Medulla oblongata (tissue), 1 donor: ENCODE data around the gene NLGN1.

Experiments used
- DNase-seq: peaks from one replicate; pipeline ENCODE4 v3.0.0-alpha.2; 2015; ENCODE audit errors: extremely low spot score

The NLGN1 gene

DNA sequence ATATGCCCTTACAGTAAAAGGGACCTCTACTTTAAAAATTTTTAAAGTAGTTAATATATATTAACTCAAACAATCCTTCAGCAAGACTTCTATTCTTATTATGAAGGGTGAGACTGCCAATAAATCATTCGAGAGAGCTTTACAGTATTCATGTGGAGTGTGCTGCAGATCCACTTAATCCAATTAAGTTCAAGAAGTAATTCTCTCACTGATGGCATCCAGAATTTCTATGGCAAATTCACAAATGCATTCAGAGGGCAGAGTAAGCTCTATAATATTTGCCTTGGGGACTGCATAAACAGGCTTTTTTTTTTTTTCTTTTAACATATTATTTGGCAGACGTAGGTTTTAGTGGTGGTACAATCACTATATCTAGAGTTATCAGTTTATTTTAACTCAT lies 692.0 kb downstream of the NLGN1 start:
- DNase-seq = no peak

DNA sequence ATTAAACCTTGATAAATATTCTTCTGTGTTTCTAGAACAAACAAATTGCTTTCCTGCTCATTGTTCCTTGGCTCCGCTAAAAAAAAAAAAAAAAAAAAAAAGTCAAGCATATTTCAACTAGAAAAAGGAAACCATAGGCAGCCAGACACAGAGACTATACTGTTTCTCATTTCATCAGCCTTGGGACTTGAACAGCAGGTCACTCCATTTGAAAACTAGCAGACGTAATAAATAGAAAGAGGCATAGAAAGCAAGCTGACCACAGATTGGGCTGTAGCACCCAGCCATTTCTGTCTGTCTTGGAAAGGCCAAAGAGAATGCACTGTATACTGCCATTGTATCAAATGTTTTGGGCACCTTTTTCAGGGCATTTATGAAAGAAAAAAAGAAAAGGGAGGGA lies 697.1 kb downstream of the NLGN1 start:
- no peak for DNase-seq

DNA sequence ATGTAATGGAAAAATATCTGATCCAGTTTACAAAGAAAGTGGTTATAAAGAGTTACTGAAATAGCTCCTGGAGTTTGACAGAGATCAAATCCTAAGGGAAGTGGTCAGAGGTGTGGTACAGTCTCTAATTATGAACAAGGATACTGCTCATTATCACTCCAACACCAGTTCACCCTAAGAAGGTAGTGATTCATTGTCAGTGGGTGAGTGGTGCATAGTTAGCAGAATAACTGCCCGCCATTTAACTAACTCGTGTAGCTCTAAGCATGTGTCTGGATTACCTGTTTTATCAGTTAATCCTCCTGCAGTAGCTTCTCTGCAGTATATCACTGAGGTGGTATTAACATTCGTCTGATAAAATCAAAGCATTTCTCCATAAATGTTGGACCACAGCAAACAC lies 700.1 kb downstream of the NLGN1 start:
- no peak for DNase-seq

DNA sequence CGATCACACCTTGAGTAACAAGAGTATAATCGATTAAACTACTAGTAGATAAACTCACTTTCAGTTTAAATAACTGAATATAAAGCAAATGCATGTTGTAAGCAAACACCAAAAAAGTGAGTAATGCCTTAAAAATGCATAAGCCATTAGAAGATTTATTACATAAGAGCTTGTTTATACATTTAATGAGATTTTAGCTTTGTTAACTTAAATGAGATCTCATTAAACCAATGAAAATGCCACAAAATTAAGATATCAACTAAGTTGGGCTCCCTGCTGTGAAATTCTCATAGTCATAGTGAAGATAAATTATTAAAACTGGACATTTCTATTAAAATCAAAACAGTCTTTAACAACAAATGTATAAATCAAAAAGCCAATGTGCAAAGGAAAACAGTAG lies 701.2 kb downstream of the NLGN1 start:
- DNase-seq = no peak

DNA sequence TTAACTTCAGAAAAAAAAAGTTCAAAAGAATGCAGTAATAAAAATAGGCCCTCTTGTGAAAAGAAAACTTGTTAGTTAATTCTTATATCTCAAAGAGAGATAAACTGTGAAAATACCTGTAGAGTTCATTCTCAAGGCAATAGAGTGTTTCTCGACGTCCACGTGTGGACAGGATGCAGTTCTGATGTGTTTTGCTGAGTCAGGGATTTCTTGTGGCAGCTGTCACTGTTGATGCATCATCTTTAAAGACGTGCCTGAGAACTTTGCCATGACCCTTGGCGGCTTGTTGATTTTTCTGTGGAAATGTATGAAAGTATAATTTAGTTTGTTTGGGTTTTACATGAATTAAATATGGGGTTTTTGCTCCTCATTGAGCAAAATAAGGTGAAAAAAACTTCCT lies 702.2 kb downstream of the NLGN1 start:
- no peak for DNase-seq

DNA sequence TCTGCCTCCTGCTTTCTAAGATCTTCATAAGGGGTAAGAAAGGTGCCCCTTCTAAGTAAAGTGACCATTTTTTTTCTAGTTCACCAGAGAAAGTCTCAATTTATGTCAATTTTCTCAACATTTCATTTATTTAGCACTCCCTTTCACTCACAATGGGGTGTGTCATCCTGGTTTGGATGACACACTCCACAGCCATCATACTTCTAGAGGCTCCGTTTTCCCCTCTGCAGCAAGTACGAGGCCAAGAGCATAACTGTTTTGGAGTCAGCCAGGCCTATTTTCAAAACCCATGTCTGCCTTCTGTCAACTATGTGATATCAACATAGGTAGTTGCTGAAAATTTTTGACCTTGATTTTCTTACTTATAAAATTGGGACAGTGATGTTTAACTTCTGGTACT lies 703.2 kb downstream of the NLGN1 start:
- no peak for DNase-seq

DNA sequence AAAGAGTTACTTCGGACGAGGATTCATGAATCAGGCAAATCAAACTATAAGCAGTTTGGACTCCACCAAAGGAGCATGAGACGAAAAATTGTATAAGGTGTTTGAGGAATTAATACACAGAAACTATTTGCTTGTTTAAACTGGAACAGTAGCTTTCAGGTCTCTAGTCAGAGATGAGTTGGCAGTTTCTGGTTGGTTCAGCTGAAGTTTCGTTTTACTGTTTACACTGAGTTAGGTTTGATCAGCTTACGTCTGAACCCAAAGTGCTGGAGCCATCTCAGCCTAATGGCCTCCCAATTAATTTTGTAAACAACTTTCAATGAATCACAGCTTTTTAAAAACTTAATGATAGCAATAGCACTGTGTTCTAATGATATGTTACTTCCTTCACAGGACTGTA lies 703.7 kb downstream of the NLGN1 start:
- DNase-seq = no peak

DNA sequence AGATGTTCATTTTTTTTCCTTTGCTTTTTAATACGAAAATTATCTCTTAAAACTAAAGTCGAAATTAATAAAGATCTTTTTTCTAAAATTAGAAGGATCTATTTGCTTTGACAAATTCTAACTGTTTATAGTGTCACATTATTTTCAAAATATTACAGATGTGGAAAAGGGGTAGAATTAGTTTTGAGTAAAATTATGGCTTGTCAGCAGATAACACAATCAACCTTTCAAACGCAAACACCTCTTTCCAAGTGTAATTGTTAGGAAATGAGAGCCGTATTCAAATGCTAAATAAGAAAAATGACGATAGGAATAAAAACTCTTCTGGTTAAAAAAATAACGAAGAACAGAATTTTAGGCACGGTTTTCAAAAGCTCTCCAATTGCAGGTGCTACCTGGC lies 704.7 kb downstream of the NLGN1 start:
- DNase-seq = no peak

DNA sequence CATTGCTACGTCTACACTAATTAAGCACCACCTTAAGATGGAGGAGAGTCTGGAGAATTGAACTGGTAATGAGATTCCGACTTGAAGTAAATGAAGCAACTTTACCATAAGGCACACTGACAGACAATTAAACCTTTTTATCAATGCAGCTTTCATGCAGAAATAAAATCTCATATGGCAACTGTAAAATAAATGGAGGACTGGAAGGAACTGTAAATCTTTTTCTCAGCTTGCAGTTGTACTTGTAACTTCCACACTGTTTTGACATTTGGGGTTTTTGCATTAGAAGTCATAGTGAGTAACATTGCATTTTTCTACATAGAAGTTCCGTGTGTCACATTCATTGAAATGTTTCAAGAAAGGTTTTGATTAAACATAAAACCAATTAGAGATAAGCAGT lies 705.3 kb downstream of the NLGN1 start:
- no peak for DNase-seq

DNA sequence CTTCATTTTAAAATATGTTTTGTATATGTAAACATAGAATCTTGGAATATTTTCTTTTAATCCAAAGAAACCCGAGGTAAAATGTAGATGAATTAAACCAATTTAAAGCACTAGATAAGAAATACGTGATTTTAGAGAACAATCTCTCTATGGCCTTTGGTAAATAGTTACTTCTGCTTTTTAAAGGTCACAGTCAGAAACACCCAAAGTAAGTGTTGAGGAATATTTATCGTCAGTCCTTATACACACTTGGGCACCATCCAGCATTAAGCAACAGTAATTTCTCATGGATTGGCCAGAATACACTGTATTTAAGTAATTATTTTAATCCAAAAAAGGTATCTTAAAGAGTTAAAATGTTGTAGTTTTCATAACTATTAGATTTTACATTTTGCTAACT lies 713.2 kb downstream of the NLGN1 start:
- DNase-seq = no peak

DNA sequence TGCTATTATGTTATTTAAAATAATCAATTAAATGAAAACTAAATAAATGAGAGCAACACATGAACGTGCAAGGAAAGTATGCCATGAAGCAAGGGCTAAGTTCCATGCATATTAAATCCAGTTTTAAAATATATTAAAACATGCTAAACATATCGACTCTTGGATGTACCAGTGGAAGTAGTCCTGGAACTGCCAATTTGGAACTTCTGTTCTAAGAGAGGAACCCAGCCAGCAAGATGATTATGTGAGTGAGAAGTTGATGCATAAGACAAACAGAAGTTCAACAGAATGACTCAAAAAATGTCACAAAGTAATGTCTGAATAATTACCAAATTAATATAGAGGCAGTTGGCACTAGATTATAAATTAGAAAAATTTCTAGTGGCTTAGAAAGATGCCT lies 714.2 kb downstream of the NLGN1 start:
- no peak for DNase-seq

DNA sequence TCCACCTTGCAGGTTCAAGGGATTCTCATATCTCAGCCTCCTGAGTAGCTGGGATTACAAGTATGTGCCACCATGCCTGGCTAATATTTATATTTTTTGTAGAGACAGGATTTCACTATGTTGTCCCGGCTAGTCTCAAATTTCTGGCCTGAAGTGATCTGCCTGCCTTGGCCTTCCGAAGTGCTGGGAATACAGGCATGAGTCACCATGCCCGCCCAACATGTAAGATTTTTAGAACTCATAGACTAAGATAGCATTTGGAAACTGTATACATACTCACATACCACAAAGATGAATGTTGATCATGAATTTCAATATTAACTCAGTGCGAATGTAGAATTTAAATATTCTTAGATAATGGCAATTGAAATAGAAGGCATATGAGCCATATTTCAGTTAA lies 718.9 kb downstream of the NLGN1 start:
- no peak for DNase-seq

DNA sequence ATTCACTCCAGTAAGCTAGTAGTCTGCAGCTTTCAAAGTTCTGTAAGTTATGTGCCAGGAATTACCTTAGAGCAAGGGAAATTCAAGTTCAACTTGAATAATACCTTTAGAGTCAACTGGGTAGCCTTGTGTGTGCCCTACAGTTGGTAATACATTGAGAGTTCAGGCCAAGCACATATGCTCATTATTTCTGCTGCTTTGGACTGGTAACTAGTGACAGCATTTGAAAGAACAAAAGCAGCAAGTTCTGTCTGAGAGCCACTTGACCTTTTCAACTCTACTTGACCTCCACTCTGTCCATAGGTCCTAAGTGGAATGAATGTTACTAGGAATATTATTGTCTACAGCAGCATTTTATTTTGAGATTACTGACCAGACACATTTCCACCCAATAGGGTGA lies 723.5 kb downstream of the NLGN1 start:
- no peak for DNase-seq

DNA sequence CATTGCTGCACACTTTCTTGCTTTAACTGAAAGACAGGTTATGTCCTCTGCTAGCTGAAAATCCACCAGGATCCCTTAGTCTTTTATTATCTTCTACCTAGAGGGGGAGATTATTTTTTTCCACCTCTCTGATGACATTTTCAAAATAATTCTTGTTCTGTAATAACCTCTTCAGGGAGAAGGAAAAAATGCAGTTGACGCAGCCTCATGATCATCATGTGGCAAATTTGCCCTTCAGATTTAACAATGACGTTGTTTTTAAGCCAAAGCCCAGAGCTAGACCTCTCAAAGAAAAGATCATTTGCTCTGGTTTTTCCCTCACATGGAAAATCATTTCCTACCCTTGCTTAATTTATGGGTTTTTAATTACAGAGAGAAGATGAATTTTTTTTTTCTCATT lies 724.9 kb downstream of the NLGN1 start:
- no peak for DNase-seq

DNA sequence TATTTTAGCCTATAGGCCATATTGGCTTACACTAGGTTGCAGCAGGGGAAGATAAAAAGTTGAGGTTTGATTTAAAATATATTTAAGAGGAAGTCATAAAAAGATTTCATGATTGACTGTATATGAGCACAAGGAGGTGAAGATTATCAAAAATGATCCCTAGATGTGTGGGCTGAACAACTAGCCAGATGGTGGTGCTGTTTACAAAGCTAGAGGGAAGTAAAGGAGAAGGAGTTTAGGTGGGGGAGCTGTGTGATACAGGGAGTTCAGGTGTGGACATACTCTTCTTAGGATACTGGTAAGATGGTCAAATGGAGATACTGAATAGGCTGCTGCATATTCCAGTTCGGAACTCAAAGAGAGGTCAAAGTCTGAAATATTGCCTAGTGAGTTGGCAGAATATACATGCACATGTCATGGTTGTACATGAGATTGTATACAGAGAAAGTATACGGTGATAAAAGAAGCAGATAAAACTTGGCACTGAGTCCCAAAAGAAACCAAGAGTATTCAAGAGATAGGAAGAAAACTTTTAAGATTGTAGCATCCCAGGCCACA lies 727.8 kb downstream of the NLGN1 start:
- peak; percentile 33 for DNase-seq

DNA sequence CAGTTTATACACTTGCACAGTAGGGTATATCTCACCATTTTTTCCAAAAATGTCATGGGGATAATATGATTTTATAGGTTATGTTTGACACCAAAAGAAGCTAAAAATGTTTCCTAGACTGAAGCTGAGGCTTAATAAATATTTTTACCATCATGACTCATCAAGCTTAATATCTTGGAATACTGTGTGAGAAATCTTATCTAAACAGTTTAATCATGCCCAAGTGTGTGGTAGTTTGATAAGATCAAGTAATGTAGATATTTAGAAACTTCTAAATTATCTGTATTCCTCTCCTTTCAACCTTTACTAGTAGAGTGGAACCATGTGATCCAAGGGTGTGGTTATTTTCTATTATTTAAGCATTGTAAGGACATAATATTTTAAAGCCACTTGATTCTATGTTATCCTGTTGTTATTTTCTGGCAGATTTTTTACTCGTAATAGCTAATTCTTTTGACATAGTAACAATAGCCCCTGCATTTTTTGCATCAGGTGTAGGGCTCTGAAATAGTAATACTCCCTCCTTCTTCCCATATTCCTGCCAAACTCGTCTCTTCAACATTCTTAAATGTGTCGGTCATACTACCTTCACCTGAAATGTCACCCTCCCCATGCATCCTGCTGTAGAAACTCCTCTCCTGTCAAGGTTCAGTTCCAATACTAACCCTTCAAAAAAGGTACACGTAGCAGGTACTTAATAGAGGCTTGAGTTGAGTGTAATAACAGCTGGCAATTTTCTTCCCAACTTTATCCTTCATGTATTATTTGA lies 729.6 kb downstream of the NLGN1 start:
- no peak for DNase-seq

DNA sequence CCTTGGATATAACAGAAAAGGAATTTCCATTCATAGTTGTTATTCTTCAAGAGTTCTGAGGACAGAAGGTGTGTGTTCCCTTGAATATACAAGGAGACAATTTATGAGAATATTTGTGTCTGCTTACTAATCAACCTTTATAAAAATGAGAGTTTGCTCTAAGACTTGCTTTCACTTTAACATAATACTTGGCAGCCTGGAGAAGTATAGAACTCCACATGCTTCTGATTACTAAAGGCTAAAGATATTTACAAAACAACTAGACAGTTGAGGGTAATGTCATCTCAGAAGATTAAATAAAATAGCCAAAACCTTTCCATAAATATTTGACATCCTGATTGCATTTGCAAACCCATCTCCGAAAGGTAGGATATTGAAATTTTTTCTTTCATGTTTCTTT lies 734.5 kb downstream of the NLGN1 start:
- DNase-seq = no peak

DNA sequence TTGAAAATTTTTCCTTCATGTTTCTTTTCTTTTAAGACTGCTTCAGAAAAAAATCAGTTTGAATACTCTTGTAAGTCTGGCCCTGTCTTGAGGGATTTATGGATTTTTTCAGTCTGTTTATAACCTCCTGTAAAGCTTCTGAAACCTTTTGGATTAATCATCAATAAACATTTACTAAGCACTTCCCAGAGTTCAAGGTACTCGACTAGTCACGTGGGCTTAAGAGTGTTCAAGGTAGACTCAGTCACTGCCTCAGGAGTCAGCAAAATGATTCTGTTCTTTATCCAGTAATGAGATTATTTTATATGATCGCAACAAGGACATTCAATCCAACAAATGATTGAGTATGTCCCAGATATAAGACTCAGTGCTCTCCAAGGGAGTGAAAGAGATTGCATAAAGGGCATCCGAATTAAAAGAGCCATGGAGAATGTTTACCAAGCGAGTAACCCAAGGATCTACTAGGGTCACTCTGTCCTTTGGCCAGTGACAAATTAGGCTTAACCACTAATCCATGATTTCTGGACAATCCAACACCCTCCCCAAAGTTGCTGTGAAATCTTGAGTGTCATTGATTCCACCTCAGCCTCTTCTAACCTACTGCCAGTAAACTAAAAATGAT lies 735.0 kb downstream of the NLGN1 start:
- no peak for DNase-seq

DNA sequence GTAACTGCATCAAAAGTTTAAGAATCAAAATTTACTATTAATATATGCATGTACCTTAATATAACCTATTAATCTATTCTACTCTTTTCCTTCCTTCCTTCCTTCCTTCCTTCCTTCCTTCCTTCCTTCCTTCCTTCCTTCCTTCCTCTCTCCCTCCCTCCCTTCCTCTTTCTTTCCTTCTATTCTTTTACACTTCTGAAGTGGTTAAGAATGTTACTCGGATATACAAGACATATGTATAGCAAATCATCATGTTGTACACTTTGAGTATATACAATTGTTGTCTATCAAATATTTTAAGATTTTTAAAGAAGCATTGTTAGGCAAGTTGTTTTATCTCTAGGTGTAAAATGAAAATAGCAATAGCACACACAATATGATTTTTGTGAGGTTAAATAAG lies 748.5 kb downstream of the NLGN1 start:
- no peak for DNase-seq

DNA sequence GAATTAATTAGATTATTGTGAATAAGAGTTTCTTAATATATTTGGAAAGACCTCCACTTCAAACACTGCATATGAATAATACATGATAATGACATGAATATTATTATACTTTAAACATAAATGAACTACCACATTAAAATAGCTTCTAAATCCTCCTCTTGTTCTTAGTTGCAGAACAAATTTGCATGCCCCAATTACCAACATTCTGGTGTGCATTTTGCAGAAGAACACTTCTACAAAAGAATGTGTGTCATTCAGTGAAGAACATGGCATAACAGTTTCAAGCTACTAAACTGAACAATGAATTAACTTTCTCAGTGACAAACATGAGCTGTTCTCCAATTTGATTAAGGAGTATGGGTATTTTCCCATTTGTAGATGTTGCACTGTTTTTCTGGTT lies 750.3 kb downstream of the NLGN1 start:
- DNase-seq = no peak

DNA sequence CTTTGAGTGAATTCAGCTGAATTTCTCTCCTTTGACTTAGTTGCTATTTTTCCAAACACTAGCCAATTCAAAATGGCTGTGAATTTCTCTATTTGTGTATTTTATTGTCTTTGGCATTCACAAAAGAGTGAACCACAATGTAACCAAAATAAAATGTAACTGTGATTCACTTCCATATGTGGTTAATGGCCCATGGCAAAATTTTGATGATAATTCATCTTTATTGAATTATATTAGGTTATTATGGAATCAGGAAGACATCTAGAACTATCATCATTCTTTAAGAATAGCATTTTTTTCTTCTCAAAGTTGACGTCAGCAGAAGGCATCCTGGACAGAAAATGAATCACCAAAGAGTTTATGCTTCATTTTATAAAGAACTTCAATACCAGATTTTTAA lies 756.3 kb downstream of the NLGN1 start:
- no peak for DNase-seq

DNA sequence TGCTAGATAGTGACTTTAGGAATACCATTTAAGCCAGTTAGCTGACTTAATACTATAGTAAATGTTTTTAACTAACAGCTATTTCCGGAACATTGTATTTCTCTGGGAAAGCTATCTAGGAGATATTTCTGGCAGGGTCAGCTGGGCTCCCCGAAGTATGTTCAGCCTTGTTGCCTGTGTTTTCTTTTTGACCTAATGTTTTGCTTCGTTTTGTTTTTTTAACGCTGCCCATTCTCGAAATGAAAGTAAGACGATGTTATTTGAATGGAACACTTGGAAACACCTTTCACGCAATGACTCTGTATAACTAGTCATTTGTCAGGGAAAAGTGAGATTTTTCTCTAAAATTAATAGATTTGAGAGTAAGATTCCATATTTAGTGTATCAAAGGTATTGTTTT lies 758.7 kb downstream of the NLGN1 start:
- DNase-seq = no peak

DNA sequence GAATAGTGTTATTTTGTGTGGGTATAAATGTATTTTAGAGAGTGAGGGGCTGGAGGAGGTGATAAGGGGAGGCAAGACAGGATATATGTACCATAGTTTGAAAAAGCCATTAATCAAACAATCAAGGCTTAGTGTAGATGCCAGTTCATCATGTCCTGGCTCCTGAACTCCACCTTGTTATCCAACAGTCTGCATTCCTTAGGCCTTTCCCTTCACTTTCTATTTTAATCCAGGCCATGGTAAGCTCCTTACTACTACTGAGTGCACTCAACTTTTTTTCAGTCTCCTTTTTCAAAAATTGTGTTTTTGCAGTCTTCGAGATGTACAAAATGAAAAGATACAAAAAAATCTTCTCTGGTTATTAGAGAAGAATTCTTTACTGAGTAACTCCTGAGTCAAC lies 761.1 kb downstream of the NLGN1 start:
- no peak for DNase-seq

DNA sequence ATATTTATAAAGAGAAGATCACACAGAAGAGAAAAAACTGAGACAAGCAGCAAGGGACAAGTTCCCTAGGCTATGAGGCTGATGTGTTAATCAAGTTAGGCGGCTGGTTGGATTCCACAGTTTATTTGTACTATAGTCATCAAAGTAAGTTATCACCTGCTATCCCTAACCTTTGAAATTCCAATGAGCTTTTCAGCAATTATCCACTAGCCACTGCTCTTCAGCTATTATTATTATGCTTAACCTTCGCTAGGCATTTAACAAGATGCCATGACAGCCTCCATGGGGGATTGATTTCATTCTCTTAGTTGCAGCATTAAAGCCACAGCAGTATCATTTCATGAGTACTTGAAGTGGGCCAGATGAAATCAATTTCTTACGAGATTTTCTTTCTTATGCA lies 762.1 kb downstream of the NLGN1 start:
- no peak for DNase-seq
